ENCODE measurements around the gene SMCR8. TPM values are rescaled to one million over a fixed set of nuclear protein-coding genes. Genes with fewer than 3 reads are reported as not detected.
A peak's percentile ranks its signal among the peaks of the same experiment; 100 is the strongest.

SMCR8 gene
- total and polyA plus RNA-seq, 2 of the 13 experiments (the other 11 are each of a cell fraction or from before 2014, with no cell fraction given) = 7.6 to 11.8 TPM

GRCh38 chr17:18363101-18364049 lies 48.3 kb downstream of the SMCR8 start, which contains the start of gene SHMT1 (continued):
- TF ChIP-seq KLF12 (CRISPR knock-in tag; IDR thresholded peaks at IDR 0.05; ENCODE audit: borderline replicate concordance) (no peak), ZNF232 (CRISPR knock-in tag; IDR thresholded peaks at IDR 0.05; ENCODE audit: borderline replicate concordance) (peak; percentile 70; the same call in 1 of the 2 replicates), ZSCAN31 (CRISPR knock-in tag; IDR thresholded peaks at IDR 0.05; ENCODE audit: low read depth) (peak; percentile 59), SMAD3 (CRISPR knock-in tag; IDR thresholded peaks at IDR 0.05) (no peak), PRMT3 (CRISPR knock-in tag; IDR thresholded peaks at IDR 0.05; ENCODE audit: borderline replicate concordance, low read depth) (0 out of 2 replicates have a peak, but pooled peaks have one; percentile 55), NFRKB (IDR thresholded peaks at IDR 0.05) (no peak), ZNF619 (CRISPR knock-in tag; IDR thresholded peaks at IDR 0.05) (peak; percentile 51; the same call in 1 of the 2 replicates), ATF2 (CRISPR knock-in tag; IDR thresholded peaks at IDR 0.05) (peak; percentile 32; the same call in 1 of the 2 replicates), TCF7 (IDR thresholded peaks at IDR 0.05; ENCODE audit: low read depth) (no peak), PBX3 (CRISPR knock-in tag; IDR thresholded peaks at IDR 0.05; ENCODE audit: borderline replicate concordance) (peak; percentile 57; the same call in 1 of the 2 replicates), PRDM15 (CRISPR knock-in tag; IDR thresholded peaks at IDR 0.05) (0 out of 2 replicates have a peak, but pooled peaks have one; percentile 52), FOXP4 (CRISPR knock-in tag; IDR thresholded peaks at IDR 0.05) (peak; percentile 30; the same call in 1 of the 2 replicates), GATAD1 (CRISPR knock-in tag; IDR thresholded peaks at IDR 0.05) (peak; percentile 36; the same call in 1 of the 2 replicates), ATF1 (CRISPR knock-in tag; IDR thresholded peaks at IDR 0.05) (no peak), HNF4A (CRISPR knock-in tag; IDR thresholded peaks at IDR 0.05) (peak; percentile 50; the same call in 1 of the 2 replicates), PTBP1 (IDR thresholded peaks at IDR 0.05; ENCODE audit: low read depth, low read length, poor library complexity, severe bottlenecking) (no peak), NR2F1 (CRISPR knock-in tag; IDR thresholded peaks at IDR 0.05) (no peak)
